Keratinocyte (primary cell): ENCODE data around the gene NRXN2. TPM values are rescaled to one million over a fixed set of nuclear protein-coding genes. Genes with fewer than 3 reads are reported as not detected.
"Not testable (repeated sequence)": the region's sequence is repeated elsewhere in the genome, so short reads cannot be mapped to it uniquely, and the experiment has no call there.

ENCODE experiments used
- DNase-seq: peaks from one replicate; pipeline ENCODE4 v3.0.0-alpha.2; 2011; ENCODE audit warnings: low read depth, missing footprints, low spot score
- FAIRE-seq: peaks from 2 replicates; lab custom pipeline; 2011; peaks lifted over from hg19 to GRCh38; lab: Jason Lieb, UNC
- H2AFZ ChIP-seq: 2 replicates; pipeline ENCODE4 v1.6.0; 2012; ENCODE audit warnings: low read length, control low read depth, inconsistent platforms; ENCODE audit not compliant: control insufficient read depth
- H3K27ac ChIP-seq: 2 replicates; pipeline ENCODE4 v1.5.1; 2011; ENCODE audit warnings: low read length; ENCODE audit not compliant: control insufficient read depth, insufficient read depth
- H3K27me3 ChIP-seq: 3 replicates; pipeline ENCODE4 v1.6.0; 2011; ENCODE audit warnings: low read length; ENCODE audit not compliant: control insufficient read depth, insufficient read depth; ENCODE audit errors: extremely low read depth
- H3K36me3 ChIP-seq, 2 experiments: 2 replicates in 1 of 2; 3 replicates in 1 of 2; pipeline ENCODE4 v1.5.1; 2011; ENCODE audit warnings: low read length in 2 of 2, mild to moderate bottlenecking in 1 of 2; ENCODE audit not compliant: control insufficient read depth in 2 of 2, insufficient read depth in 2 of 2; ENCODE audit errors: extremely low read depth in 1 of 2
- H3K4me1 ChIP-seq: 3 replicates; pipeline ENCODE4 v1.5.1; 2011; ENCODE audit warnings: low read length; ENCODE audit not compliant: control insufficient read depth, insufficient read depth; ENCODE audit errors: extremely low read depth
- H3K4me2 ChIP-seq: 3 replicates; pipeline ENCODE4 v1.6.0; 2011; ENCODE audit warnings: low read depth, low read length; ENCODE audit not compliant: control insufficient read depth, insufficient read depth; ENCODE audit errors: extremely low read depth
- H3K4me3 ChIP-seq, 3 experiments: fragments of 200-600 bp in 1 of 3; sonication (generic) in 1 of 3; 2 replicates in 2 of 3; 3 replicates in 1 of 3; pipeline ENCODE4 v1.5.1; 2011 to 2016; ENCODE audit warnings: low read length in 3 of 3, mild to moderate bottlenecking in 3 of 3, control low read depth in 2 of 3, inconsistent platforms in 1 of 3, low read depth in 1 of 3, mixed read lengths in 1 of 3, mixed run types in 1 of 3, moderate library complexity in 1 of 3; ENCODE audit not compliant: control insufficient read depth in 2 of 3, insufficient read depth in 2 of 3; ENCODE audit errors: extremely low read depth in 1 of 3
- H3K79me2 ChIP-seq: 2 replicates; pipeline ENCODE4 v1.6.0; 2012; ENCODE audit warnings: low read length; ENCODE audit not compliant: control insufficient read depth, insufficient read depth
- H3K9ac ChIP-seq: 3 replicates; pipeline ENCODE4 v1.6.0; 2011; ENCODE audit warnings: low read length; ENCODE audit not compliant: control insufficient read depth, insufficient read depth; ENCODE audit errors: extremely low read depth
- H3K9me1 ChIP-seq: 3 replicates; pipeline ENCODE4 v1.6.0; 2011; ENCODE audit warnings: low read length; ENCODE audit not compliant: control insufficient read depth, insufficient read depth; ENCODE audit errors: extremely low read depth
- H3K9me3 ChIP-seq: 2 replicates; pipeline ENCODE4 v1.5.1; 2012; ENCODE audit warnings: low read depth, low read length; ENCODE audit not compliant: control insufficient read depth
- H4K20me1 ChIP-seq: 3 replicates; pipeline ENCODE4 v1.6.0; 2011; ENCODE audit warnings: low read length; ENCODE audit not compliant: control insufficient read depth, insufficient read depth; ENCODE audit errors: extremely low read depth
- EZH2 ChIP-seq: IDR thresholded peaks from one replicate; pipeline ENCODE4 v1.6.1; 2012; ENCODE audit warnings: inconsistent platforms, mild to moderate bottlenecking, low read length, moderate library complexity
- dilution Hi-C: fragments of 300-500 bp; cut with MboI; formaldehyde crosslinking; loops from one replicate; pipeline ENCODE4 v1.7.0; 2020; ENCODE audit warnings: low sequenced_read_pairs; ENCODE audit not compliant: extremely low pct_ligation_motif_present
- polyA plus RNA-seq, 5 experiments: library from polyadenylated mRNA; depleted of rRNA in 3 of 5; stranded (reverse) in 3 of 5; stranded (forward) in 1 of 5; unstranded in 1 of 5; fragments of >200 nt; gene quantifications; 1 replicate in 1 of 5; 2 replicates in 3 of 5; 3 replicates in 1 of 5; pipeline versions ENCODE4 v1.2.1 to v1.2.3, GENCODE V29; 2011 to 2012; ENCODE audit warnings: missing spikeins in 2 of 5, low read depth in 1 of 5, low replicate concordance in 1 of 5
- TF ChIP-seq, protein P1 (sequence below), 3 experiments: IDR thresholded peaks in 1 of 3; conservative IDR thresholded peaks in 1 of 3; optimal IDR thresholded peaks in 1 of 3; 2 replicates in 2 of 3; 3 replicates in 1 of 3; pipeline versions ENCODE3 to v1.5.1; 2011; ENCODE audit warnings: low read length in 3 of 3, mild to moderate bottlenecking in 3 of 3, moderate library complexity in 2 of 3, control low read depth in 1 of 3, inconsistent platforms in 1 of 3; ENCODE audit not compliant: insufficient read depth in 2 of 3; ENCODE audit errors: extremely low read depth in 1 of 3

Gene NRXN2
- polyA plus RNA-seq, 1 donor (not counting 4 experiments of a cell fraction or from before 2014, with no cell fraction given), result not detected

DNA sequence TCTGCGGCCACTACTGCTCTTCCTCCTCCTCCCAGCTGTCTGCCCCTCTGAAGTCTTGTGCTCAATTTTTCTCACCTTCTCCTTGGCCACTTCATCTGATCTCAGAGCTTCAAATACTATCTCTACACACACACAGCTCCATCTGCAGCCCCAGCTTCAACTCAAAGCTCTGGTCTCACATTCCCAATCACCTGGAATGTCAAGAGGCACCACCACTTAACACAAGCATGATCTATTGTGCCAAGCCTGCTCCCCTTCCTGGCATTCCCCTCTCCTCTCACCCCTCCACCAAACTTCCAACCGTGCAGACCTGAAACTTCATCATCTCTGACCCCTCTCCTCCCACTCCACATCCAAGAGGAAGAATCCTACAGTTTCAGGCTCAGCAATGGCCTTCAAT, 17.5 kb downstream of the NRXN2 start:
- FAIRE-seq (no peak), DNase-seq (no peak)
- no peaks in the 10 kb centered on the region for H3K36me3 ChIP-seq
- no peak overlapping the region for H3K4me2 ChIP-seq
- TF ChIP-seq EZH2, result no peak
- TF ChIP-seq, protein P1, sequence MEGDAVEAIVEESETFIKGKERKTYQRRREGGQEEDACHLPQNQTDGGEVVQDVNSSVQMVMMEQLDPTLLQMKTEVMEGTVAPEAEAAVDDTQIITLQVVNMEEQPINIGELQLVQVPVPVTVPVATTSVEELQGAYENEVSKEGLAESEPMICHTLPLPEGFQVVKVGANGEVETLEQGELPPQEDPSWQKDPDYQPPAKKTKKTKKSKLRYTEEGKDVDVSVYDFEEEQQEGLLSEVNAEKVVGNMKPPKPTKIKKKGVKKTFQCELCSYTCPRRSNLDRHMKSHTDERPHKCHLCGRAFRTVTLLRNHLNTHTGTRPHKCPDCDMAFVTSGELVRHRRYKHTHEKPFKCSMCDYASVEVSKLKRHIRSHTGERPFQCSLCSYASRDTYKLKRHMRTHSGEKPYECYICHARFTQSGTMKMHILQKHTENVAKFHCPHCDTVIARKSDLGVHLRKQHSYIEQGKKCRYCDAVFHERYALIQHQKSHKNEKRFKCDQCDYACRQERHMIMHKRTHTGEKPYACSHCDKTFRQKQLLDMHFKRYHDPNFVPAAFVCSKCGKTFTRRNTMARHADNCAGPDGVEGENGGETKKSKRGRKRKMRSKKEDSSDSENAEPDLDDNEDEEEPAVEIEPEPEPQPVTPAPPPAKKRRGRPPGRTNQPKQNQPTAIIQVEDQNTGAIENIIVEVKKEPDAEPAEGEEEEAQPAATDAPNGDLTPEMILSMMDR (optimal IDR thresholded peaks at IDR 0.05 in 1 of 3, IDR thresholded peaks at IDR 0.05 in 1 of 3, conservative IDR thresholded peaks at IDR 0.05 in 1 of 3; ENCODE audit: extremely low read depth in 1 of 3, insufficient read depth in 2 of 3, low read length in 3 of 3), result no peak
- H3K9me3 ChIP-seq, result no peaks in the 10 kb centered on the region
- no peak overlapping the region for H3K27ac ChIP-seq
- no peaks in the 10 kb centered on the region for H3K9me1 ChIP-seq
- H3K4me1 ChIP-seq, result no peaks in the 10 kb centered on the region
- no peak overlapping the region for H3K9ac ChIP-seq
- no peaks in the 10 kb centered on the region for H3K79me2 ChIP-seq
- no peaks in the 10 kb centered on the region for H4K20me1 ChIP-seq
- peaks cover 15% of the 10 kb centered on the region for H3K27me3 ChIP-seq
- dilution Hi-C loops, result no loop called here
- no peak overlapping the region for H2AFZ ChIP-seq
- H3K4me3 ChIP-seq, result no peak overlapping the region

GRCh38 chr11:64703048-64703447, 19.9 kb downstream of the NRXN2 start:
- dilution Hi-C loops, result no loop called here
- H3K79me2 ChIP-seq, result no peaks in the 10 kb centered on the region
- DNase-seq, result no peak
- TF ChIP-seq, protein P1 (optimal IDR thresholded peaks at IDR 0.05 in 1 of 3, IDR thresholded peaks at IDR 0.05 in 1 of 3, conservative IDR thresholded peaks at IDR 0.05 in 1 of 3; ENCODE audit: extremely low read depth in 1 of 3, insufficient read depth in 2 of 3, low read length in 3 of 3), result no peak
- TF ChIP-seq EZH2, result no peak
- no peak overlapping the region for H3K9ac ChIP-seq
- H3K4me1 ChIP-seq, result no peaks in the 10 kb centered on the region
- H3K27ac ChIP-seq, result no peak overlapping the region
- no peak overlapping the region for H3K4me2 ChIP-seq
- H4K20me1 ChIP-seq, result no peaks in the 10 kb centered on the region
- peaks cover 19% of the 10 kb centered on the region for H3K27me3 ChIP-seq
- H3K9me3 ChIP-seq, result no peaks in the 10 kb centered on the region
- no peak overlapping the region for H3K4me3 ChIP-seq
- H3K9me1 ChIP-seq, result no peaks in the 10 kb centered on the region
- no peaks in the 10 kb centered on the region for H3K36me3 ChIP-seq
- no peak overlapping the region for H2AFZ ChIP-seq
- FAIRE-seq, result no peak

DNA sequence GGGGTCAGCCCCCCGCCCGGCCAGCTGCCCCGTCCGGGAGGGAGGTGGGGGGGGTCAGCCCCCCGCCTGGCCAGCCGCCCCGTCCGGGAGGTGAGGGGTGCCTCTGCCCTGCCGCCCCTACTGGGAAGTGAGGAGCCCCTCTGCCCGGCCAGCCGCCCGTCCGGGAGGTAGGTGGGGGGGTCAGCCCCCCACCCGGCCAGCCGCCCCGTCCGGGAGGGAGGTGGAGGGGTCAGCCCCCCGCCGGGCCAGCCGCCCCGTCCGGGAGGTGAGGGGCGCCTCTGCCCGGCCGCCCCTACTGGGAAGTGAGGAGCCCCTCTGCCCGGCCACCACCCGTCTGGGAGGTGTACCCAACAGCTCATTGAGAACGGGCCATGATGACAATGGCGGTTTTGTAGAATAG, 21.0 kb downstream of the NRXN2 start:
- H3K4me3 ChIP-seq, H3K36me3 ChIP-seq, H3K9ac ChIP-seq, H2AFZ ChIP-seq, H3K4me2 ChIP-seq, DNase-seq, H3K4me1 ChIP-seq, dilution Hi-C loops, H4K20me1 ChIP-seq, H3K79me2 ChIP-seq, H3K9me1 ChIP-seq, H3K9me3 ChIP-seq, H3K27ac ChIP-seq, FAIRE-seq: not testable (repeated sequence)
- peaks cover 24% of the 10 kb centered on the region for H3K27me3 ChIP-seq
